ENCODE data around the gene CTRL. TPM values are rescaled to one million over a fixed set of nuclear protein-coding genes. Genes with fewer than 3 reads are reported as not detected.

The CTRL gene
- total RNA-seq, 1 donor from 2014 or later: 2.8 TPM

DNA sequence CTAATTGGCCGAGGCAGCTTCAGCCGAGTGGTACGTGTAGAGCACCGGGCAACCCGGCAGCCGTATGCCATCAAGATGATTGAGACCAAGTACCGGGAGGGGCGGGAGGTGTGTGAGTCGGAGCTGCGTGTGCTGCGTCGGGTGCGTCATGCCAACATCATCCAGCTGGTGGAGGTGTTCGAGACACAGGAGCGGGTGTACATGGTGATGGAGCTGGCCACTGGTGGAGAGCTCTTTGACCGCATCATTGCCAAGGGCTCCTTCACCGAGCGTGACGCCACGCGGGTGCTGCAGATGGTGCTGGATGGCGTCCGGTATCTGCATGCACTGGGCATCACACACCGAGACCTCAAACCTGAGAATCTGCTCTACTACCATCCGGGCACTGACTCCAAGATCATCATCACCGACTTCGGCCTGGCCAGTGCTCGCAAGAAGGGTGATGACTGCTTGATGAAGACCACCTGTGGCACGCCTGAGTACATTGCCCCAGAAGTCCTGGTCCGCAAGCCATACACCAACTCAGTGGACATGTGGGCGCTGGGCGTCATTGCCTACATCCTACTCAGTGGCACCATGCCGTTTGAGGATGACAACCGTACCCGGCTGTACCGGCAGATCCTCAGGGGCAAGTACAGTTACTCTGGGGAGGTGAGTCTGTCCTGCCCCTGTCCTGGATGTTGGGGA, 22.5 kb downstream of the CTRL start:
- TF ChIP-seq, protein P1, sequence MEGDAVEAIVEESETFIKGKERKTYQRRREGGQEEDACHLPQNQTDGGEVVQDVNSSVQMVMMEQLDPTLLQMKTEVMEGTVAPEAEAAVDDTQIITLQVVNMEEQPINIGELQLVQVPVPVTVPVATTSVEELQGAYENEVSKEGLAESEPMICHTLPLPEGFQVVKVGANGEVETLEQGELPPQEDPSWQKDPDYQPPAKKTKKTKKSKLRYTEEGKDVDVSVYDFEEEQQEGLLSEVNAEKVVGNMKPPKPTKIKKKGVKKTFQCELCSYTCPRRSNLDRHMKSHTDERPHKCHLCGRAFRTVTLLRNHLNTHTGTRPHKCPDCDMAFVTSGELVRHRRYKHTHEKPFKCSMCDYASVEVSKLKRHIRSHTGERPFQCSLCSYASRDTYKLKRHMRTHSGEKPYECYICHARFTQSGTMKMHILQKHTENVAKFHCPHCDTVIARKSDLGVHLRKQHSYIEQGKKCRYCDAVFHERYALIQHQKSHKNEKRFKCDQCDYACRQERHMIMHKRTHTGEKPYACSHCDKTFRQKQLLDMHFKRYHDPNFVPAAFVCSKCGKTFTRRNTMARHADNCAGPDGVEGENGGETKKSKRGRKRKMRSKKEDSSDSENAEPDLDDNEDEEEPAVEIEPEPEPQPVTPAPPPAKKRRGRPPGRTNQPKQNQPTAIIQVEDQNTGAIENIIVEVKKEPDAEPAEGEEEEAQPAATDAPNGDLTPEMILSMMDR (IDR thresholded peaks at IDR 0.05; ENCODE audit: partially characterized antibody, unreplicated experiment): no peak
- Mint-ChIP-seq H3K4me3 (ENCODE audit: unreplicated experiment) (no peak overlapping the region), H3K27me3 (ENCODE audit: unreplicated experiment) (no peaks in the 10 kb centered on the region), H3K36me3 (ENCODE audit: unreplicated experiment) (no peaks in the 10 kb centered on the region), H3K9me3 (ENCODE audit: unreplicated experiment) (peaks cover 4% of the 10 kb centered on the region), H3K27ac (ENCODE audit: unreplicated experiment) (no peak overlapping the region), H3K4me1 (ENCODE audit: low read depth, unreplicated experiment) (no peaks in the 10 kb centered on the region)
- DNase-seq: no peak

DNA sequence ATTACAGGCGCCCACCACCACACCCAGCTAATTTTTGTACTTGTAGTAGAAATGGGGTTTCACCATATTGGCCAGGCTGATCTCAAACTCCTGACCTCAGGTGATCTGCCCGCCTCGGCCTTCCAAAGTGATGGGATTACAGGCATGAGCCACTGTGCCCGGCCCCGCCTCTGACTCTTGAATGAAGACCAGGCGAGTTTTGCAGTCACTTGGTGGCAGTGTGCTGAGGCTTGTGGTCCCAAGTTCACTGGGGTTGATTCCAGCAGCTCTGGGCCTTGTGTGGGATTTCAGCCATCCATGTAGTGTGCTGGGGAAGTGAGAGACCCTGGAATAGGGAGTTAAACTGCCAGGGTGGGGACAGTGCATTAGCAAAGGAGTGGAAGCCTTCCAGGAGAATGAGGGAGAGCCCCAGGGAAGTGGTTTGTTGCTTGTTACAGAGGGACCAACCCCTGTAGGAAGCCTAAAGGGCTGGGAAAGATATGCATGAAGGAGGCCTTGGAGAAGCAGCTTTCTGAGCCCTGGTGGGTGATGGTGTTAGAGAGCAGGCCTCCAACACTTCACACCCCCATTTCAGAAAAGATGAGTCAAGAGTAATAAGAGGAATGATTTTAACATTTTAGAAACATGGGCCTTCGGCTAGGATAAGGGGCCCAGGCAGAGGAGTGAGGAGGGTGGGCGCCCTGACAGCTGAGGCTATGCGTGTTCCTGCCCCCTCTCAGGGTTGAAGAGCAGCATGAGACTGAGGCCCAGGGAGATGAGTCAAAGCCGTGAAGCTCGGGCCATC, 24.1 kb downstream of the CTRL start:
- H3K4me3 Mint-ChIP-seq (ENCODE audit: unreplicated experiment): peak overlapping the region; percentile 25
- no peaks in the 10 kb centered on the region for H3K36me3 Mint-ChIP-seq (ENCODE audit: unreplicated experiment)
- TF ChIP-seq, protein P1 (IDR thresholded peaks at IDR 0.05; ENCODE audit: partially characterized antibody, unreplicated experiment): no peak
- DNase-seq: no peak
- no peak overlapping the region for H3K27ac Mint-ChIP-seq (ENCODE audit: unreplicated experiment)
- no peaks in the 10 kb centered on the region for H3K4me1 Mint-ChIP-seq (ENCODE audit: low read depth, unreplicated experiment)
- H3K9me3 Mint-ChIP-seq (ENCODE audit: unreplicated experiment): peaks cover 4% of the 10 kb centered on the region
- H3K27me3 Mint-ChIP-seq (ENCODE audit: unreplicated experiment): no peaks in the 10 kb centered on the region

DNA sequence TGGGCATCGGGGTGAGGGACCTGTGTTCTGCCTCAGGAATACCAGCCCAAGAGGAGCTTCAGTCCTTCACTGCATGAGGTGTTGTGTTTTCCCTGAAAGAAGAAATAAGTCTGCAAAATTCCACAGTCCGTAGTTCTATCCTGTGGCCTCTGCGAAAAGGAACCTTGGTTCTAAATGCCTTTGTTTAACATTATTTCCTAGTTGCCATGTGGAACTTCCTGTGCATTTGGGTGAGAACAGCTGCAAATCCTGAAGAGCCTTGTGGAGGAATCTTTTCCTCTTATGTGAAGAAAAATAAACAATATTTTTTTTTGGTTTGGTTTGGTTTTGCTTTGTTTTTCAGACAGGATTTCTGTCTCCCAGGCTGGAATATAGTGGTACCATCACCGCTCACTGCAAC, 28.8 kb downstream of the CTRL start:
- H3K4me3 Mint-ChIP-seq (ENCODE audit: unreplicated experiment): no peak overlapping the region
- DNase-seq: no peak
- TF ChIP-seq, protein P1 (IDR thresholded peaks at IDR 0.05; ENCODE audit: partially characterized antibody, unreplicated experiment): no peak
- peaks cover 1% of the 10 kb centered on the region for H3K9me3 Mint-ChIP-seq (ENCODE audit: unreplicated experiment)
- no peak overlapping the region for H3K27ac Mint-ChIP-seq (ENCODE audit: unreplicated experiment)
- peaks cover 10% of the 10 kb centered on the region for H3K4me1 Mint-ChIP-seq (ENCODE audit: low read depth, unreplicated experiment)
- H3K36me3 Mint-ChIP-seq (ENCODE audit: unreplicated experiment): no peaks in the 10 kb centered on the region
- H3K27me3 Mint-ChIP-seq (ENCODE audit: unreplicated experiment): peaks cover 2% of the 10 kb centered on the region

DNA sequence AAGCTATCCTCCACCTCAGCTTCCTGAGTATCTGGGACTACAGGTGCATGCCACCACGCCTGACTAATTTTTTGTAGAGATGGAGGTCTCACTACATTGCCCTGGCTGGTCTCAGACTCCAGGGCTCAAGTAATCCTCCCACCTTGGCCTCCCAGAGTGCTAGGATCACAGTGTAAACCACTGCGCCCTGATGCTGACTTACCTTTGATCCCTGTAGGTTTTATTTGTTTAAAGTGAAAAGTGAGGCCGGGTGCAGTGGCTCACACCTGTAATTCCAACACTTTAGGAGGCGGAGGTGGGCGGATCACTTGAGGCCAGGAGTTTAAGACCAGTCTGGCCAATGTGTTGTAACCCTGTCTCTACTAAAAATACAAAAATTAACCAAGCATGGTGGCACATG, 29.9 kb downstream of the CTRL start:
- H3K36me3 Mint-ChIP-seq (ENCODE audit: unreplicated experiment): no peaks in the 10 kb centered on the region
- no peak overlapping the region for H3K4me3 Mint-ChIP-seq (ENCODE audit: unreplicated experiment)
- no peaks in the 10 kb centered on the region for H3K9me3 Mint-ChIP-seq (ENCODE audit: unreplicated experiment)
- no peak overlapping the region for H3K27ac Mint-ChIP-seq (ENCODE audit: unreplicated experiment)
- DNase-seq: no peak
- H3K4me1 Mint-ChIP-seq (ENCODE audit: low read depth, unreplicated experiment): peaks cover 10% of the 10 kb centered on the region
- H3K27me3 Mint-ChIP-seq (ENCODE audit: unreplicated experiment): peaks cover 2% of the 10 kb centered on the region
- TF ChIP-seq, protein P1 (IDR thresholded peaks at IDR 0.05; ENCODE audit: partially characterized antibody, unreplicated experiment): no peak

DNA sequence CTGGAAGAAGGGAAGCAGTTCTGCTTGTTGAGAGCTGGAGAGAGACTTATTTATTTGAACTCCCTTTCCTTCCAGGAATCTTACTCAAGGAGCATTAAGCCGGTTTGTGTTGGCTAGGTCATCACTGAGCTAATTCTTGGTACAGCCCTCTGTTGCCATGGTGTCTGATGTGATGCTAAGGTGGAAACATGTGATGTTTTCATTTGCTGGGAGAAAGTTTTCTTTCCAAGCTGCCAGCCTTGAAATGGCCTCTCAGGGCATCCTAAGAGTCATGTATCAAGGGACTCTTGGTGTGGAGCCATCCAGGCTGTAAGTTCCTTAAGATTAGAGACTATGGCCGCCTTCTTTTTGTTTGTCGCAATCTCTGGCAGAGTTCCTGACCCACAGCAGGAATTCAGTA, 34.4 kb downstream of the CTRL start:
- TF ChIP-seq, protein P1 (IDR thresholded peaks at IDR 0.05; ENCODE audit: partially characterized antibody, unreplicated experiment): no peak
- peaks cover 5% of the 10 kb centered on the region for H3K9me3 Mint-ChIP-seq (ENCODE audit: unreplicated experiment)
- no peak overlapping the region for H3K4me3 Mint-ChIP-seq (ENCODE audit: unreplicated experiment)
- H3K36me3 Mint-ChIP-seq (ENCODE audit: unreplicated experiment): no peaks in the 10 kb centered on the region
- peaks cover 17% of the 10 kb centered on the region for H3K4me1 Mint-ChIP-seq (ENCODE audit: low read depth, unreplicated experiment)
- H3K27me3 Mint-ChIP-seq (ENCODE audit: unreplicated experiment): peaks cover 5% of the 10 kb centered on the region
- no peak overlapping the region for H3K27ac Mint-ChIP-seq (ENCODE audit: unreplicated experiment)
- no peak for DNase-seq
